ENCODE measurements around the gene IFNL3. TPM values are rescaled to one million over a fixed set of nuclear protein-coding genes. Genes with fewer than 3 reads are reported as not detected.

Gene IFNL3
- total RNA-seq, 1 donor from 2014 or later: not detected

DNA sequence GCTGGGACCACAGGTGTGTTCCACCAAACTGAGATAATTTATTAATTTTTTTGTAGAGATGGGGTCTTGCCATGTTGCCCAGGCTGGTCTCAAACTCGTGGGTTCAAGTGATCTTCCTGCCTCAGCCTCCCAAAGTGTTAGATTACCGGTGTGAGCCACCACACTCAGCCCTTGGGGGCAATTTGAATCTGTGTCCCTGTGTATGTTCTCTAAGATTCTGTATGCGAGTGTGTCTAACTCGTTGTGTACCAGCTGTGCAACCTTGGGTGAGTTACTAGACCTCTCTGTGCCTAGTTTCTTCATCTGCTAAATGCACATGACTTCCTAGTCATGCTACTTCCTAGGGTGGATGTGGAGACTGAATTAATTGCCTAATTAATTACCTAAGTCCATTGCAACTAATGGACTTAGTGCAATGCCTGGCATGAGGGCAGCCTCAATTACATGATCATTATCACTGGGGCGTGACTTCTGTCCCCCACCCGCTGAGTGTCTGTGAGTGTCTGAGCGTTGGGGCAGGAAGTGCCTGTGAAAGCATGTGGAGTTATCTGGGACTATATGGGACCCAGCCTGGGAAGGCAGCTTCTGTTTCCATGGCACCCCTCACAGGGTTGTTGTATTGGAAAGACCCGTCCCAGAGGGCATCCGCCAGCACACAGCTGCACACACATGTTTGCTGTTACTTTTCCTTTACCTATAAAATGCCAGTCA is 49.8 kb downstream of the IFNL3 start:
- peaks cover 12% of the 10 kb centered on the region for H3K9me3 Mint-ChIP-seq (ENCODE audit: unreplicated experiment)
- no peaks in the 10 kb centered on the region for H3K36me3 Mint-ChIP-seq (ENCODE audit: unreplicated experiment)
- H3K4me1 Mint-ChIP-seq (ENCODE audit: low read depth, unreplicated experiment): peaks cover 2% of the 10 kb centered on the region
- no peak overlapping the region for H3K4me3 Mint-ChIP-seq (ENCODE audit: unreplicated experiment)
- DNase-seq: no peak
- TF ChIP-seq CTCF (IDR thresholded peaks at IDR 0.05; ENCODE audit: partially characterized antibody, unreplicated experiment): no peak
- peaks cover 12% of the 10 kb centered on the region for H3K27me3 Mint-ChIP-seq (ENCODE audit: unreplicated experiment)
- H3K27ac Mint-ChIP-seq (ENCODE audit: unreplicated experiment): no peak overlapping the region

DNA sequence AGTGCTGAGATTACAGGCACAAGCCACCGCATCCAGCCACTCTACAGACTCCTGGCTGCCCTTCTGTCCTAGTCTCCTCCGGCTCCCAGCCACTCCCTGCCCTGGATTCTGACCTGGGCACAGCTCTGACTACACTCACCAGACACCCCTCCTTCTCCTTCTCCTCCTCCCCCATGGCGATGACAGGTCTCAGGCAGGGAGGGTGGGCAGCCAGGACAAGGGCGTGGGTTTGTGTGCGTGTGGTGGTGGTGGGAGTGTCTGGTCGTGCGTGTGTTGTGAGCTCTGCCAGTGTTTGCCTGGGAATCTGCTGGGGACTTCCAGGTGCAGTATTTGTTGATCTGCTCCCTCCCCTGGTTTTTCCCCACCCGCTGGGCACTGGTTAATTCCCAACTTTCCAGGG is 51.0 kb downstream of the IFNL3 start:
- no peak overlapping the region for H3K4me3 Mint-ChIP-seq (ENCODE audit: unreplicated experiment)
- H3K27me3 Mint-ChIP-seq (ENCODE audit: unreplicated experiment): peaks cover 12% of the 10 kb centered on the region
- H3K4me1 Mint-ChIP-seq (ENCODE audit: low read depth, unreplicated experiment): peaks cover 5% of the 10 kb centered on the region
- H3K36me3 Mint-ChIP-seq (ENCODE audit: unreplicated experiment): no peaks in the 10 kb centered on the region
- no peak for DNase-seq
- TF ChIP-seq CTCF (IDR thresholded peaks at IDR 0.05; ENCODE audit: partially characterized antibody, unreplicated experiment): no peak
- peaks cover 12% of the 10 kb centered on the region for H3K9me3 Mint-ChIP-seq (ENCODE audit: unreplicated experiment)
- no peak overlapping the region for H3K27ac Mint-ChIP-seq (ENCODE audit: unreplicated experiment)

Other genes with a start within 250 kb of the IFNL3 start
- 2.2 TPM for gene FBXO27, start 212.5 kb downstream of the IFNL3 start, total RNA-seq (ENCODE audit: unreplicated experiment)
- not detected for gene ACP7, start 160.6 kb downstream of the IFNL3 start, total RNA-seq (ENCODE audit: unreplicated experiment)
- 52.5 TPM for gene PAK4, start 119.2 kb downstream of the IFNL3 start, total RNA-seq (ENCODE audit: unreplicated experiment)
- 0.61 TPM for gene NCCRP1, start 48.0 kb downstream of the IFNL3 start, total RNA-seq (ENCODE audit: unreplicated experiment)
- not detected for gene SYCN, start 40.7 kb downstream of the IFNL3 start, total RNA-seq (ENCODE audit: unreplicated experiment)
- gene IFNL4, start 3.9 kb upstream of the IFNL3 start, total RNA-seq (ENCODE audit: unreplicated experiment): not detected
- gene IFNL2, start 23.4 kb upstream of the IFNL3 start, total RNA-seq (ENCODE audit: unreplicated experiment): not detected
- gene IFNL1, start 51.4 kb upstream of the IFNL3 start, total RNA-seq (ENCODE audit: unreplicated experiment): not detected
- 56.3 TPM for gene LRFN1, start 75.9 kb upstream of the IFNL3 start, total RNA-seq (ENCODE audit: unreplicated experiment)
- gene GMFG, start 91.0 kb upstream of the IFNL3 start, total RNA-seq (ENCODE audit: unreplicated experiment): 1.2 TPM
- gene SAMD4B, start 97.4 kb upstream of the IFNL3 start, total RNA-seq (ENCODE audit: unreplicated experiment): 119 TPM
- gene PAF1, start 146.1 kb upstream of the IFNL3 start, total RNA-seq (ENCODE audit: unreplicated experiment): 36.2 TPM
- gene MED29, start 146.4 kb upstream of the IFNL3 start, total RNA-seq (ENCODE audit: unreplicated experiment): 30.1 TPM
- gene ZFP36, start 161.8 kb upstream of the IFNL3 start, total RNA-seq (ENCODE audit: unreplicated experiment): 3.1 TPM
- 205 TPM for gene PLEKHG2, start 167.7 kb upstream of the IFNL3 start, total RNA-seq (ENCODE audit: unreplicated experiment)
- 912 TPM for gene RPS16, start 190.9 kb upstream of the IFNL3 start, total RNA-seq (ENCODE audit: unreplicated experiment)
- gene SUPT5H, start 200.6 kb upstream of the IFNL3 start, total RNA-seq (ENCODE audit: unreplicated experiment): 160 TPM
- 256 TPM for gene TIMM50, start 235.8 kb upstream of the IFNL3 start, total RNA-seq (ENCODE audit: unreplicated experiment)

All from glutamatergic neuron (in vitro differentiated cells).